BE2C (cell line): Measurements from ENCODE around the gene SELENOW.
"Not testable (repeated sequence)": the region's sequence is repeated elsewhere in the genome, so short reads cannot be mapped to it uniquely, and the experiment has no call there.

Experiments used
- DNase-seq: peaks from one replicate; pipeline ENCODE4 v3.0.0-alpha.2; 2020
- H3K27me3 ChIP-seq: fragments of 250-450 bp; sonication (Bioruptor Pico); 2 replicates; pipeline ENCODE4 v1.5.1; 2020; ENCODE audit warnings: mild to moderate bottlenecking
- H3K36me3 ChIP-seq: fragments of 250-450 bp; sonication (Bioruptor Pico); 2 replicates; pipeline ENCODE4 v1.5.1; 2020; ENCODE audit warnings: mild to moderate bottlenecking
- H3K4me1 ChIP-seq: fragments of 250-450 bp; sonication (Bioruptor Pico); 2 replicates; pipeline ENCODE4 v1.5.1; 2020
- H3K4me3 ChIP-seq: 2 replicates; pipeline ENCODE4 v1.5.1; 2011; ENCODE audit warnings: low read depth, low read length
- H3K9me3 ChIP-seq: fragments of 250-450 bp; sonication (Bioruptor Pico); 2 replicates; pipeline ENCODE4 v1.5.1; 2020
- CTCF ChIP-seq: IDR thresholded peaks from 2 replicates; pipeline ENCODE4 v1.5.1; 2012; ENCODE audit warnings: mild to moderate bottlenecking, low read depth, low read length

SELENOW gene

DNA sequence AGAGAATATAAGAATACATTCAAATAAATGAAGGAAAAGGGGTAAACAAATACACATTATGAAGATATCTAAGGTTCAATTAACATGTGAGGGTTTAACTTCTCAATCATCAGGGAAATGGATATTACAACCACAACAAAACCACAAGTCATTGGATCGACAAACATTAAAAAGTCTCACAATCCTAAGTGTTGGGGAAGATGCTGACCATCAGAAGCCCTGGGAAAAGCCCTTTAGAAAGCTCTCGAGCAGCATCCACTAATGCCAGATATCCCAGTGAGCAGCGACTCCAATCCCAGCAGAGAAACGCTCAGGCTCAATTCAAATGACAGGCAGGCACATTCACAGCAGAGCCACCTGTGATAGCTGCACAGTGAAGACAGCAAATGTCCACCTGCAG is 22.8 kb downstream of the SELENOW start:
- Histone ChIP-seq H3K9me3 (no peaks in the 10 kb centered on the region), H3K4me3 (no peak overlapping the region), H3K27me3 (no peaks in the 10 kb centered on the region; the same call in 1 of the 2 replicates), H3K36me3 (no peaks in the 10 kb centered on the region), H3K4me1 (no peaks in the 10 kb centered on the region)
- no peak for DNase-seq
- TF ChIP-seq CTCF: no peak

DNA sequence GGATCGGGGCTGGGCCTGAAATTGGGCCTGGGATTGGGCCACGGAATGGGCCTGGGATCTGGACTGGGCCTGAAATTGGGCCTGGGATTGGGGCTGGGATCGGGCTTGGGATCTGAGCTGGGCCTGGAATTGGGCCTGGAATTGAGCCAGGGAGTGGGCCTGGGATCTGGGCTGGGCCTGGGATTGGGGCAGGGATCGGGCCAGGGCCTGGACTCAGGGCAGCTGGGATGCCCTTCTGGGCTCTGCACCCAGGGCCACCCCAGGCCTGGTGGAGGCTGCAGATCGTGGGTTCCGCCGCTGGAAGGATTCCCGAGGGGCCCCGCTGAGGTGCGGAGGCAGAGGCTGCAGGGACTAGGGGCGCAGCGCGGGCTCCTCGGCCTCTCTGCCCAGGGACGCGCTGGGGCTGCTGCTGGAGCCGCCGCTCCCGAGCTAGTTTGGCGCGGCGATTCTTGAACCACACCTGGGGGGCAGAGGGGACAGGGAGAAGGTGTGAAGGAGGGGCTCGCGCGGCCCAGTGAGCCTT is 24.1 kb downstream of the SELENOW start:
- Histone ChIP-seq H3K4me3 (no peak overlapping the region), H3K4me1 (no peaks in the 10 kb centered on the region), H3K27me3 (no peaks in the 10 kb centered on the region; the same call in 1 of the 2 replicates), H3K9me3 (no peaks in the 10 kb centered on the region), H3K36me3 (no peaks in the 10 kb centered on the region)
- no peak for TF ChIP-seq CTCF
- DNase-seq: no peak

DNA sequence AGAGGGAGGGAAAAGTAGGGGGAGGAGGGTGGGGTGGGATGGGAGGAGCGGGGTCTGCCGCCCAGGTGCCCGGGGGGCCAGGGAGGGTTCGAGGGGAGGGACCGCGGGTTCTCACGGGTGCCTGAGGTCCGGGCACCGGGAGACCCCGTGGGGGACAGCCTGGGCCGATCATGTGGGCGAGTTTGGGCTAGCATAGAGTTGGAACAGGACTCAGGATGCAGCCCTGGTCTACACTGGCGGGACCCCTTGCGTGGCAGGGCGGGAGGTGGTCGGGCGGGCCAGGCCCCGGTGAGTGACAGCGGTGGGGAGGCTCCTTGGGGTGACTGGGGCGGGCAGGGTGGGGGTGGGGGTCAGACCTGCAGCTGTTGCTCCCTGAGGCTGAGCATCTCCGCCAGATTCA is 24.6 kb downstream of the SELENOW start:
- not testable (repeated sequence) for H3K36me3 ChIP-seq, H3K4me3 ChIP-seq, H3K9me3 ChIP-seq, H3K27me3 ChIP-seq, DNase-seq, H3K4me1 ChIP-seq

- H3K9me3 ChIP-seq, H3K36me3 ChIP-seq: not testable (repeated sequence)
Measured at GRCh38 chr19:47803671-47804070, 25.2 kb downstream of the SELENOW start.

GRCh38 chr19:47804451-47804850 is 25.9 kb downstream of the SELENOW start, which contains the start of gene TPRX1:
TSS of gene TPRX1 (minus strand) at chr19:47804551. CDS start at chr19:47804539, 12 bp downstream.
- H3K27me3 ChIP-seq, H3K9me3 ChIP-seq, H3K4me3 ChIP-seq, H3K4me1 ChIP-seq, DNase-seq, H3K36me3 ChIP-seq: not testable (repeated sequence)

More at GRCh38 chr19:47803671-47804070, 25.2 kb downstream of the SELENOW start:
- H3K4me1 ChIP-seq, DNase-seq, H3K27me3 ChIP-seq, H3K4me3 ChIP-seq: not testable (repeated sequence)

DNA sequence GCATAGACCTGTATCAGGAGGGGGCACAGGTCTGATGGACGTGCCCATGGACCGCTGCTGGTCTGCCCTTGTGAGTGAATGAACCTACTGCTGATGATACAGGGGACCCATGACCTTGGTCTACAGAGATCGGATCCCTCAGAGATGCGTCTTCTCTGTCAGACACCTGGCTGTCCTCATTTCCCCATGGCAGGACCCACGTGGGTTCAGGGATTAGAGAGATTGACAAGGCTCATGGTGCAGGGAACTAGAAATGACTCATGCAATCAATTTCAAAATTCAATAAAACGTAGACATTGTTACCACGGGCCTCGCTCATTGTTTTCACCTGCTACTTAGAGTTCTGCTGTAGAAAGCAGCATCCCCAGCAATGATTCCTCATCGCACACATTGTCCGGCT is 26.8 kb downstream of the SELENOW start:
- no peaks in the 10 kb centered on the region for H3K36me3 ChIP-seq
- no peak for TF ChIP-seq CTCF
- H3K9me3 ChIP-seq: no peaks in the 10 kb centered on the region
- H3K27me3 ChIP-seq: no peaks in the 10 kb centered on the region
- DNase-seq: no peak
- no peak overlapping the region for H3K4me3 ChIP-seq
- no peaks in the 10 kb centered on the region for H3K4me1 ChIP-seq

- DNase-seq: no peak
- no peaks in the 10 kb centered on the region for H3K27me3 ChIP-seq
- H3K4me1 ChIP-seq: no peaks in the 10 kb centered on the region
- H3K9me3 ChIP-seq: no peaks in the 10 kb centered on the region
- H3K36me3 ChIP-seq: no peaks in the 10 kb centered on the region
- TF ChIP-seq CTCF: no peak
- no peak overlapping the region for H3K4me3 ChIP-seq
Measured at GRCh38 chr19:47806435-47806834, 27.9 kb downstream of the SELENOW start.
